Neural progenitor cell (in vitro differentiated cells): Measurements from ENCODE around the gene AOC3. TPM values are rescaled to one million over a fixed set of nuclear protein-coding genes. Genes with fewer than 3 reads are reported as not detected.
A peak's percentile ranks its signal among the peaks of the same experiment; 100 is the strongest.

ENCODE experiments used
- DNase-seq: peaks from one replicate; pipeline ENCODE4 v3.0.0-alpha.2; 2016; ENCODE audit warnings: low spot score
- H2AFZ ChIP-seq: fragments of 200-600 bp; sonication (generic); replicated peaks from 2 replicates; pipeline ENCODE4 v1.6.1; 2016; ENCODE audit warnings: antibody characterized with exemption
- H3F3A ChIP-seq: fragments of 200-600 bp; sonication (generic); 2 replicates; pipeline ENCODE4 v1.6.1; 2016; ENCODE audit warnings: antibody characterized with exemption, low read depth
- H3K27ac ChIP-seq: fragments of 200-600 bp; sonication (generic); 2 replicates; pipeline ENCODE4 v1.5.1; 2016; ENCODE audit warnings: mild to moderate bottlenecking
- H3K27me3 ChIP-seq: fragments of 200-600 bp; sonication (generic); 2 replicates; pipeline ENCODE4 v1.6.1; 2016; ENCODE audit warnings: mild to moderate bottlenecking, moderate library complexity
- H3K36me3 ChIP-seq: fragments of 200-600 bp; sonication (generic); 2 replicates; pipeline ENCODE4 v1.5.1; 2016
- H3K4me1 ChIP-seq: fragments of 200-600 bp; sonication (generic); 2 replicates; pipeline ENCODE4 v1.6.1; 2016; ENCODE audit warnings: mixed run types
- H3K4me2 ChIP-seq: fragments of 200-600 bp; sonication (generic); 2 replicates; pipeline ENCODE4 v1.6.1; 2016
- H3K4me3 ChIP-seq: fragments of 200-600 bp; sonication (generic); 2 replicates; pipeline ENCODE4 v1.5.1; 2016
- H3K79me2 ChIP-seq: fragments of 200-600 bp; sonication (generic); 2 replicates; pipeline ENCODE4 v1.6.1; 2016; ENCODE audit warnings: low read depth
- H3K9ac ChIP-seq: fragments of 200-600 bp; sonication (generic); 2 replicates; pipeline ENCODE4 v1.6.1; 2016
- H3K9me3 ChIP-seq: fragments of 200-600 bp; sonication (generic); 2 replicates; pipeline ENCODE4 v1.5.1; 2016; ENCODE audit warnings: low read depth
- H4K20me1 ChIP-seq: fragments of 200-600 bp; sonication (generic); 2 replicates; pipeline ENCODE4 v1.6.1; 2016; ENCODE audit warnings: low read depth
- H3K27ac Mint-ChIP-seq: 3 replicates; pipeline ENCODE4 v1.8.0; 2021; ENCODE audit warnings: mixed read lengths
- H3K27me3 Mint-ChIP-seq: 2 replicates; pipeline ENCODE4 v1.8.0; 2022; ENCODE audit warnings: low read depth, mild to moderate bottlenecking, inconsistent platforms, moderate library complexity, mixed read lengths; ENCODE audit not compliant: insufficient read depth
- H3K36me3 Mint-ChIP-seq: 3 replicates; pipeline ENCODE4 v1.8.0; 2021; ENCODE audit warnings: mixed read lengths
- H3K4me1 Mint-ChIP-seq: 3 replicates; pipeline ENCODE4 v1.8.0; 2021; ENCODE audit warnings: mixed read lengths
- H3K4me3 Mint-ChIP-seq: 3 replicates; pipeline ENCODE4 v1.8.0; 2021; ENCODE audit warnings: mild to moderate bottlenecking, moderate library complexity, mixed read lengths
- H3K9me3 Mint-ChIP-seq: 3 replicates; pipeline ENCODE4 v1.8.0; 2020; ENCODE audit warnings: mixed read lengths
- CTCF ChIP-seq: fragments of 200-600 bp; sonication (generic); IDR thresholded peaks from 2 replicates; pipeline ENCODE4 v1.5.1; 2017; ENCODE audit warnings: antibody characterized with exemption, mild to moderate bottlenecking
- EZH2 ChIP-seq: fragments of 200-600 bp; sonication (generic); IDR thresholded peaks from 2 replicates; pipeline ENCODE4 v1.6.1; 2017; ENCODE audit warnings: antibody characterized with exemption, mild to moderate bottlenecking, moderate library complexity
- EZH2phosphoT487 ChIP-seq: fragments of 200-600 bp; sonication (generic); IDR thresholded peaks from 2 replicates; pipeline ENCODE4 v1.6.1; 2017; ENCODE audit warnings: antibody characterized with exemption
- total RNA-seq: library from RNA; depleted of rRNA; stranded (reverse); fragments of >200 nt; gene quantifications from 2 replicates; pipeline ENCODE4 v1.2.3, GENCODE V29; 2015; ENCODE audit warnings: low replicate concordance

The AOC3 gene
- total RNA-seq, 1 donor from 2014 or later, result not detected

GRCh38 chr17:42830971-42831370 lies 20.0 kb upstream of the AOC3 start:
- Histone ChIP-seq H3K4me3 (no peak overlapping the region), H3K27ac (no peak overlapping the region), H3K4me1 (peaks cover 11% of the 10 kb centered on the region), H3K36me3 (no peaks in the 10 kb centered on the region), H3K9ac (no peak overlapping the region), H4K20me1 (peaks cover 13% of the 10 kb centered on the region), H3F3A (peaks cover 13% of the 10 kb centered on the region), H2AFZ (no peak overlapping the region), H3K79me2 (peaks cover 34% of the 10 kb centered on the region), H3K4me2 (no peak overlapping the region), H3K27me3 (peaks cover 29% of the 10 kb centered on the region), H3K9me3 (no peaks in the 10 kb centered on the region)
- Mint-ChIP-seq H3K4me3 (peak overlapping the region; percentile 4), H3K27ac (no peak overlapping the region), H3K36me3 (peaks cover 2% of the 10 kb centered on the region), H3K27me3 (peaks cover 2% of the 10 kb centered on the region), H3K9me3 (no peaks in the 10 kb centered on the region), H3K4me1 (peaks cover 16% of the 10 kb centered on the region)
- no peak for TF ChIP-seq EZH2
- no peak for TF ChIP-seq CTCF
- TF ChIP-seq EZH2phosphoT487, result no peak
- no peak for DNase-seq

GRCh38 chr17:42832213-42832933 lies 18.6 kb upstream of the AOC3 start:
- Histone ChIP-seq H3K36me3 (no peaks in the 10 kb centered on the region), H2AFZ (peak overlapping the region; percentile 90), H3F3A (peaks cover 13% of the 10 kb centered on the region), H3K9ac (peak overlapping the region; percentile 92), H3K4me3 (peak overlapping the region; percentile 93), H3K9me3 (no peaks in the 10 kb centered on the region), H3K79me2 (peaks cover 41% of the 10 kb centered on the region), H3K4me1 (peaks cover 11% of the 10 kb centered on the region), H4K20me1 (peaks cover 13% of the 10 kb centered on the region), H3K27ac (no peak overlapping the region), H3K27me3 (peaks cover 16% of the 10 kb centered on the region), H3K4me2 (peak overlapping the region; percentile 96)
- H3K4me3 Mint-ChIP-seq, result peak overlapping the region; percentile 94
- no peaks in the 10 kb centered on the region for H3K9me3 Mint-ChIP-seq
- H3K36me3 Mint-ChIP-seq, result peaks cover 5% of the 10 kb centered on the region
- TF ChIP-seq CTCF, result no peak
- TF ChIP-seq EZH2phosphoT487, result no peak
- no peak for TF ChIP-seq EZH2
- no peak for DNase-seq
- H3K27ac Mint-ChIP-seq, result peak overlapping the region; percentile 83
- peaks cover 2% of the 10 kb centered on the region for H3K27me3 Mint-ChIP-seq
- peaks cover 16% of the 10 kb centered on the region for H3K4me1 Mint-ChIP-seq

- peaks cover 11% of the 10 kb centered on the region for H3K4me1 ChIP-seq
- H3F3A ChIP-seq, result peaks cover 13% of the 10 kb centered on the region
- peaks cover 13% of the 10 kb centered on the region for H4K20me1 ChIP-seq
- DNase-seq, result peak; percentile 93
- H3K27ac Mint-ChIP-seq, result peak within 1 kb of the TSS; percentile 83
- H3K36me3 ChIP-seq, result no peaks in the 10 kb centered on the region
- H3K36me3 Mint-ChIP-seq, result peaks cover 10% of the 10 kb centered on the region
- H3K4me3 ChIP-seq, result peak within 1 kb of the TSS; percentile 93
- H3K4me1 Mint-ChIP-seq, result peaks cover 16% of the 10 kb centered on the region
- TF ChIP-seq EZH2phosphoT487 (no peak), EZH2 (no peak), CTCF (no peak)
- peak within 1 kb of the TSS; percentile 78 for H3K27ac ChIP-seq
- peaks cover 2% of the 10 kb centered on the region for H3K27me3 Mint-ChIP-seq
- peaks cover 8% of the 10 kb centered on the region for H3K27me3 ChIP-seq
- peak within 1 kb of the TSS; percentile 96 for H3K4me2 ChIP-seq
- peak within 1 kb of the TSS; percentile 94 for H3K4me3 Mint-ChIP-seq
- H3K9me3 ChIP-seq, result no peaks in the 10 kb centered on the region
- peak within 1 kb of the TSS; percentile 90 for H2AFZ ChIP-seq
- peak within 1 kb of the TSS; percentile 92 for H3K9ac ChIP-seq
- peaks cover 41% of the 10 kb centered on the region for H3K79me2 ChIP-seq
- H3K9me3 Mint-ChIP-seq, result no peaks in the 10 kb centered on the region
Measured at GRCh38 chr17:42832934-42833766, 17.8 kb upstream of the AOC3 start, which contains the start of gene PSME3. TSS of gene PSME3 (plus strand) at chr17:42833397. CDS start at chr17:42833632, 235 bp downstream.
